VCaP (cell line): ENCODE measurements around the gene MB.

Source experiments
- H3K27ac ChIP-seq: fragments of 450-650 bp; 2 replicates; pipeline ENCODE4 v1.5.1; 2017
- CTCF ChIP-seq: fragments of 450-650 bp; conservative IDR thresholded peaks from 2 replicates; pipeline ENCODE4 v1.5.1; 2017; ENCODE audit warnings: mild to moderate bottlenecking, moderate library complexity

MB gene

GRCh38 chr22:35587896-35588295, 29.2 kb downstream of the MB start:
- H3K27ac ChIP-seq: no peak overlapping the region; the same call in 1 of the 2 replicates
- no peak for TF ChIP-seq CTCF

- TF ChIP-seq CTCF: no peak; the same call in 1 of the 2 replicates
Observed at GRCh38 chr22:35587447-35587870, 29.7 kb downstream of the MB start.

GRCh38 chr22:35586771-35587170, 30.4 kb downstream of the MB start:
- TF ChIP-seq CTCF: no peak
- H3K27ac ChIP-seq: no peak overlapping the region

More at GRCh38 chr22:35587447-35587870, 29.7 kb downstream of the MB start:
- H3K27ac ChIP-seq: no peak overlapping the region; the same call in 1 of the 2 replicates

- H3K27ac ChIP-seq: peak overlapping the region; percentile 41; the same call in 1 of the 2 replicates
- TF ChIP-seq CTCF: peak; percentile 94
Observed at GRCh38 chr22:35582861-35583670, 34.1 kb downstream of the MB start.

- no peak for TF ChIP-seq CTCF
- peak overlapping the region; percentile 41; the same call in 1 of the 2 replicates for H3K27ac ChIP-seq
Observed at GRCh38 chr22:35582218-35582860, 34.8 kb downstream of the MB start.

- no peak for TF ChIP-seq CTCF
- H3K27ac ChIP-seq: no peak overlapping the region
Observed at GRCh38 chr22:35581023-35581413, 36.1 kb downstream of the MB start.

GRCh38 chr22:35580351-35581022, 36.6 kb downstream of the MB start:
- no peak for TF ChIP-seq CTCF

More at GRCh38 chr22:35580351-35581022, 36.6 kb downstream of the MB start:
- no peak overlapping the region for H3K27ac ChIP-seq
